Measurements from ENCODE around the gene GNPTG.
A peak's percentile ranks its signal among the peaks of the same experiment; 100 is the strongest.

Gene GNPTG

DNA sequence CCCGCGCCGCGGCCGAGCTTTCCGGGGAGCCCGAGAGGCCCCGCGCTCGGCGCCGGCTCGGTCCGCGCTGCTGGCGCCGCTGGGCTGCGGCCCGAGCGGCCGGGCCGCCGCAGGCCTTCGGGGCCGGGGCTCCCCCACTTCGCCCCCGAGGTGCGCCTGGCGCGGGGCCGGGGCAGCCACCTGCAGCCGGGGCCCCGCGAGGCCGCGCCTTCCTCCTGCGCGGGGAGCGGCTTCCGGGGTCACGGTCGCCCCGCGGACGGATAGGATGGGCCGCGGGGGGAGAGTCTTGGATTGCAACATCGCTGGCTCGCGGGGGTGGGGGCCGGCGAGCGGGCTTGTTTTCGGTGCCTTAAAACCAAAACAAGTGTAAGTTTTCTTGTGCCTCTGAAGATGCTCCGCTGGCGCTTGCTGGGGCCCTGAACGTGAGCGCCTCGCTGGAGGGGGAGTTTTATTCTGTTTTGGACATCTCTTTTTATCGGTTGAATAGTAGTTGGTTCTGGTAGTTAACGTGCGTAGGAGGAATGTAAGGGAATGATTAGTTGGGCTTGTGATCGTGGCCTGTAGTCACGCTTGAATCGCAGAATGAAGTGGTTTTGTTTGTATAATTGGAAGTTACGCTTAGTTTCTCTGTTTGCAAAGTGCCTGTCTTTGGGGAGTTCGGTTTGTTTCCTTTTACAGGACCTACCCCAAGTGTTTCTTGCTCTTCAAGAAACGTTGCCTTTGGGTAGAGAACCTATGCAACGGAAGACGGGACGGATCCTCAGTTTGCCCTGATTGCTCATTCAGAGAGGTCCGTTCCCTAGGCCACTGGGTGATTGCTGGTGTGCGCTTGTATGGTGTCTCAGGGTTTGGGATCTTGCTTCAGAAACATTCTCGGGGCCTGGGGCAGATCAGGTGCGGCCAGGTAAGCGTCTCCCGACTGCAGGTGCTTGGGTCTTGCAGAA, 41.6 kb upstream of the GNPTG start:
- peak overlapping the region; percentile 95 for H3K27ac ChIP-seq
- TF ChIP-seq, protein P1, sequence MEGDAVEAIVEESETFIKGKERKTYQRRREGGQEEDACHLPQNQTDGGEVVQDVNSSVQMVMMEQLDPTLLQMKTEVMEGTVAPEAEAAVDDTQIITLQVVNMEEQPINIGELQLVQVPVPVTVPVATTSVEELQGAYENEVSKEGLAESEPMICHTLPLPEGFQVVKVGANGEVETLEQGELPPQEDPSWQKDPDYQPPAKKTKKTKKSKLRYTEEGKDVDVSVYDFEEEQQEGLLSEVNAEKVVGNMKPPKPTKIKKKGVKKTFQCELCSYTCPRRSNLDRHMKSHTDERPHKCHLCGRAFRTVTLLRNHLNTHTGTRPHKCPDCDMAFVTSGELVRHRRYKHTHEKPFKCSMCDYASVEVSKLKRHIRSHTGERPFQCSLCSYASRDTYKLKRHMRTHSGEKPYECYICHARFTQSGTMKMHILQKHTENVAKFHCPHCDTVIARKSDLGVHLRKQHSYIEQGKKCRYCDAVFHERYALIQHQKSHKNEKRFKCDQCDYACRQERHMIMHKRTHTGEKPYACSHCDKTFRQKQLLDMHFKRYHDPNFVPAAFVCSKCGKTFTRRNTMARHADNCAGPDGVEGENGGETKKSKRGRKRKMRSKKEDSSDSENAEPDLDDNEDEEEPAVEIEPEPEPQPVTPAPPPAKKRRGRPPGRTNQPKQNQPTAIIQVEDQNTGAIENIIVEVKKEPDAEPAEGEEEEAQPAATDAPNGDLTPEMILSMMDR (IDR thresholded peaks at IDR 0.05): no peak
- no peak for TF ChIP-seq ZFX (IDR thresholded peaks at IDR 0.05; ENCODE audit: borderline replicate concordance)

DNA sequence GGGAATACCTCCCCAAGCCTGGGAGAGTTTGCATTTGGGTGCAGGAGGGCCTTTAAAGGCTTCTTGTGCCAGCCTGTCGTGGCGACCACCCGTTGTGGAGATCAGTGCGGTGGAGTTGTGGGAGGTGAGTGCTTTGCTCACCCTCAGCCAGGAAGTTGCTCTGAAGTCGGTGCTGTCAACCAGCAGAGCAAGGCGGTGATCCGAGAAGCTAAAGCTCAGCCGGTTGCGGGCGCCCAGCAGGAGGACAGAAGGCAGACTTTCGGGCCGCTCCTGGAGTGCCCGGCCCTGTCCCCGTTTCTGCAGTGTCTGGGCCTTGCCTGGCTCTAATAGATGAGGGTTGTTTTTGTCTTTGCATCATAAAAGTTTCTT, 40.9 kb upstream of the GNPTG start:
- TF ChIP-seq ZFX (IDR thresholded peaks at IDR 0.05; ENCODE audit: borderline replicate concordance): no peak
- TF ChIP-seq, protein P1 (IDR thresholded peaks at IDR 0.05): no peak
- H3K27ac ChIP-seq: peak overlapping the region; percentile 95

DNA sequence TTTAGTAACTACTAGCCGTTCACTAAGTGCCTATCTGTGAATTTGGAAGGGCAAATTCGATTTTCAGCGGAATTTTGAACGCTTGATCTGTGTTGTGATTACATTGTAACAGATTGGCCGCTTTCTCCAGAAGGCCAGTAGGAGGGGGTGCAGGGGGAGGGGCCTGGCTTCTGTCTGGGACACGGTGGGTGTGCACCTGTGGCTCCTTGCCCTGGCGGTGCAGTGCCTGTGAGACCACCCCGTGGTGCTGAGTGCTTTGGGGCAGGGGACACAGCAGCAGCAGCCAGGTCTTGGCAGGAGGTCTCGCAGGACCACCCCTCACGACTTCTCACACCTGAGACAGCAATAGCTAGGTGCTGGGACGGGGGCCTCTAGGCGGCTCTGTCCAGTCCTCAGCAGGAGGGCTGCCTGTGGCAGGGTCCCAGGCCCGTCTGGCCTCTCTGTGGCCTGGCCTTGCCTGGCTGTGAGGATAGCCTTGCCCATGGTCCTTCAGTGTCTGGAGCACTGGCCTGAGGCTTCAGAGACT, 40.5 kb upstream of the GNPTG start:
- peak overlapping the region; percentile 95 for H3K27ac ChIP-seq
- TF ChIP-seq ZFX (IDR thresholded peaks at IDR 0.05; ENCODE audit: borderline replicate concordance): no peak
- TF ChIP-seq, protein P1 (IDR thresholded peaks at IDR 0.05): no peak

DNA sequence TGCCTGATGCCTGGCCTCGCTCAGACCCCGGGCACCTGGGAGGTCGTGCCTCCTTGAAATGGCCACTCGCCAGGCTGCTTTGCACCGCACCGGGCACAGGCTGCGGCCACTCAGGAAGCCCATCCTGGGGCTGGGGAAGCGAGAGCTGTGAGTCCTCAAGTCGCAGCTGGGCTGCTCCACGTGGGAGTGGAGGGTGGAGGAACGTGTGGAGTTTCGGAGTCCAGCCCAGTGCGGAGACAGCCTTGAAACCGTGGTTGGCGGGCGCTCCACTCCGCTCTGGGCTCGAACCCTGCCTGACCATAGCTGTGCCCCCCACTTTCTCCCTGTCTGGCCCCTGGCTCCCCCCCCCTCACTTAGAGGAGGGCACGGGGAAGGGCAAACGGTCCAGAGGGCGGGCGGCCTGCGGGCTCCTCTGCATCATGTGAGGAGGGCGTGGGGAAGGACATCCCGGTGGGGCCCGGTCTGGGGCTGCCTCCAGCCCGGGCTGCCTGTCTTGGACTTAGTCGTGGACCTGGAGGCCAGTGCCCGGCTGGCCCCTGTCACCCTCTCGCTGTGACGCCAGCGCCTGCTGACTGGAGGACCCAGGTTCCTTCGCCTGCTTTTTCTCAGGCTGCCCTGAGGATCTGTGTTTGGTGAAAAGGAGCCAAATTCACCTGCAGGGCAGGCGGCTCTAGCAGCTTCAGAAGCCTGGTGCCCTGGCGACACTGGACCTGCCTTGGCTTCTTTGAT, 39.8 kb upstream of the GNPTG start:
- H3K27ac ChIP-seq: peak overlapping the region; percentile 95; the same call in 1 of the 2 replicates
- TF ChIP-seq, protein P1 (IDR thresholded peaks at IDR 0.05): no peak
- TF ChIP-seq ZFX (IDR thresholded peaks at IDR 0.05; ENCODE audit: borderline replicate concordance): no peak

DNA sequence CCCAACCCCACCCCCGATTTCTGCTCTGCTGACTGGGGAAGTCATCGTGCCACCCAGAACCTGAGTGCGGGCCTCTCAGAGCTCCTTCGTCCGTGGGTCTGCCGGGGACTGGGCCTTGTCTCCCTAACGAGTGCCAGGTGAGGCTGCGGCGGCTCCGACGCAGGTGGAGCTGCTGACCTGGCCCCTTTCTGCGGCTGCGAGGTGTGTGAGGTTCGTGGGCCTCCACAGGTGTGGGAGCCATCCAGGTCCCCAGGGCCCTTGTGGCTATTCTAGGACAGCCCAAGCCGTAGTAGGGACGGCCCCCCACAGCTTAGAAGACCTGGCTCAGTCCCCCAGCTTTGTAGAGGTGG, 39.3 kb upstream of the GNPTG start:
- H3K27ac ChIP-seq: no peak overlapping the region
- TF ChIP-seq, protein P1 (IDR thresholded peaks at IDR 0.05): no peak
- no peak for TF ChIP-seq ZFX (IDR thresholded peaks at IDR 0.05; ENCODE audit: borderline replicate concordance)

DNA sequence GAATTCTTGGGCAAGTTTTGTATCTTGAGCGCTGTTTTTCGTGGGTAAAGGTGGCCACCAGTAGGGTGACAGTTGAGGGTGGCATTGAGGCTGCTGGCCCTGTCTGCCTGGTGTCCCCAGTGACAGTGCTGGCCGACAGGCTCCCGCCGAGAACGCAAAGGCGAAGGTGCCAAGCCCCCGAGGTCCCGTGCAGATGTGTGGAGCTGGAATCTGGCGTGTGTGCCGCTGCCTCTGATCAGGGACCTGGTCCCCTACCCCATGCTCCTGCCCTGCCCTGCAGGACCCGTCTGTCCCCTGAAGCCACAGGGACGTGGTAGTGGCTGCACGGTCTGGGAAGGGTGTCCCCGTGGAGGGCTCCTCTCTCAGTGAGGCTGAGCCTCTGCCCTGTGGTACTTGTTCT, 38.8 kb upstream of the GNPTG start:
- no peak overlapping the region for H3K27ac ChIP-seq
- TF ChIP-seq, protein P1 (IDR thresholded peaks at IDR 0.05): no peak
- TF ChIP-seq ZFX (IDR thresholded peaks at IDR 0.05; ENCODE audit: borderline replicate concordance): no peak
